ENCODE results near the gene ANKMY1. TPM values are rescaled to one million over a fixed set of nuclear protein-coding genes. Genes with fewer than 3 reads are reported as not detected.

Gene ANKMY1
- total and polyA plus RNA-seq, 2 of the 13 experiments (the other 11 are each of a cell fraction or from before 2014, with no cell fraction given), result 11.7 to 18.8 TPM

DNA sequence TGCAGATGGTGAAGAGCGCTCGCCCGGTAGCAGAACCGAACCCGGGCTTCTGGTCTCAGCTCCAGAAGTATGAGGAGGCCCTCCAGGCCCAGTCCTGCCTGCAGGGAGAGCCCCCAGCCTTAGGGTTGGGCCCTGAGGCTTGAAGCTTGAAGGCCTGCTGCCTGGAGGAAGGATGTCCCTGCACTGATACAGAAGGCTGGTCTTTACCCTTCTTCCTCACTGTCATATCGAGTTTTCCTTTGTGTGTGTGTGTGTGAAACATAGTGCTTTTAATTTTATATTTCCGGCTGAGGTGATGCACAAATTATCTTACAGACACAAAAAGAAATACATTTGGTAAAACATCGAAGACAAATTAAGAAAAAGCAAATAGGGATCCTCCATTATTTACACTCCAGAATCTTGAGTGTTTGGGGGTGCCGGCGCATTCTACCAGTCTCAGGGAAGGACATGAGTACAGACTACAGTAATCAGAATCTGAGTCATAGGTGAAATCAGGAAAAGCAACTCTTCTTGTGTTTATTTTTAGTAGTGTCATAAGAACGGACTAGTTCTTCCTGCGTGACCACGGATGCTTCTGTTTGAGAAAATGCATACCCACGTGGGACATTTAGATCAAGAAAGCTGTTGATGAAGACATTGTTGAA, 3.7 kb upstream of the ANKMY1 start (continued):
- TF ChIP-seq AGO1 (IDR thresholded peaks at IDR 0.05; ENCODE audit: low read depth, low read length, poor library complexity, severe bottlenecking) (no peak), SOX6 (IDR thresholded peaks at IDR 0.05) (no peak), SOX6 (CRISPR knock-in tag; IDR thresholded peaks at IDR 0.05) (0 out of 2 replicates have a peak, but pooled peaks have one; percentile 1), HMG20B (CRISPR knock-in tag; conservative IDR thresholded peaks at IDR 0.05) (no peak), XBP1 (CRISPR knock-in tag; IDR thresholded peaks at IDR 0.05) (0 out of 2 replicates have a peak, but pooled peaks have one; percentile 44), ZNF569 (CRISPR knock-in tag; IDR thresholded peaks at IDR 0.05; ENCODE audit: borderline replicate concordance) (no peak), SIN3A (IDR thresholded peaks at IDR 0.05; ENCODE audit: borderline replicate concordance, low read depth, low read length) (no peak), HDAC1 (CRISPR knock-in tag; IDR thresholded peaks at IDR 0.05) (no peak), SSRP1 (CRISPR knock-in tag; IDR thresholded peaks at IDR 0.05) (no peak), PHF8 (CRISPR knock-in tag; IDR thresholded peaks at IDR 0.05) (no peak), NFE2L2 (IDR thresholded peaks at IDR 0.05; ENCODE audit: low read length) (no peak), TAF15 (IDR thresholded peaks at IDR 0.05; ENCODE audit: low read depth, low read length, poor library complexity, severe bottlenecking) (no peak), NPAS2 (CRISPR knock-in tag; IDR thresholded peaks at IDR 0.05; ENCODE audit: borderline replicate concordance) (no peak), ZNF138 (CRISPR knock-in tag; IDR thresholded peaks at IDR 0.05; ENCODE audit: low read depth) (no peak), HMGA1 (CRISPR knock-in tag; conservative IDR thresholded peaks at IDR 0.05) (no peak), CBX2 (IDR thresholded peaks at IDR 0.05; ENCODE audit: low read depth, low read length) (no peak), CBX2 (CRISPR knock-in tag; IDR thresholded peaks at IDR 0.05; ENCODE audit: low read depth) (0 out of 2 replicates have a peak, but pooled peaks have one; percentile 11), ZBTB49 (CRISPR knock-in tag; IDR thresholded peaks at IDR 0.05; ENCODE audit: borderline replicate concordance) (no peak), ZNF790 (CRISPR knock-in tag; IDR thresholded peaks at IDR 0.05; ENCODE audit: borderline replicate concordance) (no peak), EZH2 (conservative IDR thresholded peaks at IDR 0.05; ENCODE audit: low read depth, low read length) (no peak), ZNF251 (CRISPR knock-in tag; IDR thresholded peaks at IDR 0.05) (no peak), ZNF207 (IDR thresholded peaks at IDR 0.05; ENCODE audit: borderline replicate concordance) (no peak), ZSCAN12 (CRISPR knock-in tag; IDR thresholded peaks at IDR 0.05) (no peak), ZNF160 (CRISPR knock-in tag; IDR thresholded peaks at IDR 0.05) (0 out of 2 replicates have a peak, but pooled peaks have one; percentile 16), YEATS4 (CRISPR knock-in tag; IDR thresholded peaks at IDR 0.05; ENCODE audit: borderline replicate concordance) (no peak), CHD2 (IDR thresholded peaks at IDR 0.05; ENCODE audit: low read depth, low read length) (no peak), FOXM1 (CRISPR knock-in tag; IDR thresholded peaks at IDR 0.05) (no peak), ZNF446 (CRISPR knock-in tag; IDR thresholded peaks at IDR 0.05) (no peak), ZFP82 (CRISPR knock-in tag; IDR thresholded peaks at IDR 0.05; ENCODE audit: borderline replicate concordance) (no peak), SP5 (CRISPR knock-in tag; IDR thresholded peaks at IDR 0.05; ENCODE audit: borderline replicate concordance, low read depth) (no peak), ELF3 (CRISPR knock-in tag; IDR thresholded peaks at IDR 0.05) (no peak), TFAP4 (IDR thresholded peaks at IDR 0.05; ENCODE audit: borderline replicate concordance, low read depth) (no peak)

Measured in HepG2 (cell line).